HepG2 (cell line): Measurements from ENCODE around the gene CRYZ. TPM values are rescaled to one million over a fixed set of nuclear protein-coding genes. Genes with fewer than 3 reads are reported as not detected.

Experiments used
- ATAC-seq: fragments of 200-7000 bp; cut with Tn5 transposase; 3 replicates; pipeline ENCODE4 v1.9.1; 2020; ENCODE audit warnings: mild to moderate bottlenecking, moderate library complexity
- BruUV-seq: library from RNA; stranded (reverse); fragments of 400-500 nt; replicated peaks from 2 replicates; lab custom pipeline; 2021; lab: Mats Ljungman, UMichigan
- CTCF ChIA-PET: fragments of 300-600 bp; formaldehyde crosslinking; extraction: SDS; loops from one replicate; lab custom pipeline; 2021; ENCODE audit warnings: low total read pairs, inconsistent platforms, low intra/inter-chr PET ratio; lab: Yijun Ruan, JAX
- POLR2A ChIA-PET: fragments of 350-600 bp; sonication (Branson Sonifier 250); formaldehyde crosslinking; loops from one replicate; lab custom pipeline; 2020; ENCODE audit warnings: antibody characterized with exemption, inconsistent platforms; lab: Yijun Ruan, JAX
- DNase-seq: peaks from one replicate; pipeline ENCODE4 v3.0.0-alpha.2; 2015; ENCODE audit warnings: low spot score
- FAIRE-seq: peaks from 3 replicates; lab custom pipeline; 2011; peaks lifted over from hg19 to GRCh38; lab: Jason Lieb, UNC
- H2AFZ ChIP-seq: one replicate; pipeline ENCODE4 v1.6.1; 2011; ENCODE audit warnings: low read length, inconsistent platforms
- H3K27ac ChIP-seq: fragments of 300-600 bp; 3 replicates; pipeline ENCODE4 v1.8.0; 2011; ENCODE audit warnings: mixed run types, mild to moderate bottlenecking, mixed read lengths, low read length, inconsistent platforms; ENCODE audit not compliant: insufficient read depth; ENCODE audit errors: extremely low read length
- H3K27me3 ChIP-seq, 2 experiments: fragments of 200-600 bp in 1 of 2; 2 replicates in 1 of 2; 3 replicates in 1 of 2; pipeline versions ENCODE4 v1.6.0 to v1.8.0; 2011; ENCODE audit warnings: low read length in 2 of 2, mild to moderate bottlenecking in 2 of 2, moderate library complexity in 2 of 2, inconsistent platforms in 1 of 2; ENCODE audit not compliant: insufficient read depth in 2 of 2, control insufficient read depth in 1 of 2
- H3K36me3 ChIP-seq, 2 experiments: fragments of 200-600 bp in 1 of 2; replicated peaks in 1 of 2; 2 replicates in 1 of 2; 3 replicates in 1 of 2; pipeline versions ENCODE4 v1.5.1 to v1.8.0; 2011; ENCODE audit warnings: low read length in 2 of 2, inconsistent platforms in 1 of 2; ENCODE audit not compliant: insufficient read depth in 2 of 2, control insufficient read depth in 1 of 2
- H3K4me1 ChIP-seq: 2 replicates; pipeline ENCODE4 v1.5.1; 2012; ENCODE audit warnings: low read length, inconsistent platforms; ENCODE audit not compliant: insufficient read depth
- H3K4me2 ChIP-seq: 2 replicates; pipeline ENCODE4 v1.6.0; 2011; ENCODE audit warnings: low read depth, low read length, inconsistent platforms
- H3K4me3 ChIP-seq, 3 experiments: fragments of 200-600 bp in 1 of 3; sonication (generic), shearing (Covaris generic) in 1 of 3; replicated peaks in 1 of 3; 2 replicates each; pipeline ENCODE4 v1.5.1; 2011 to 2016; ENCODE audit warnings: low read length in 3 of 3, inconsistent platforms in 2 of 3, low read depth in 2 of 3, mild to moderate bottlenecking in 2 of 3, control low read depth in 1 of 3, mixed read lengths in 1 of 3; ENCODE audit not compliant: insufficient read depth in 1 of 3
- H3K79me2 ChIP-seq: one replicate; pipeline ENCODE4 v1.6.1; 2011; ENCODE audit warnings: low read length, inconsistent platforms; ENCODE audit not compliant: insufficient read depth
- H3K9ac ChIP-seq: 2 replicates; pipeline ENCODE4 v1.6.0; 2011; ENCODE audit warnings: mild to moderate bottlenecking, low read depth, low read length, inconsistent platforms; ENCODE audit not compliant: insufficient read depth
- H3K9me3 ChIP-seq: 2 replicates; pipeline ENCODE4 v1.5.1; 2012; ENCODE audit warnings: mild to moderate bottlenecking, low read length
- H4K20me1 ChIP-seq: 2 replicates; pipeline ENCODE4 v1.6.0; 2011; ENCODE audit warnings: inconsistent platforms, mild to moderate bottlenecking, low read length, moderate library complexity; ENCODE audit not compliant: insufficient read depth
- ATF7 ChIP-seq, 2 experiments: fragments of 450-650 bp in 1 of 2; sonication (generic) in 1 of 2; formaldehyde crosslinking in 1 of 2; IDR thresholded peaks; 2 replicates each; pipeline versions ENCODE4 v1.4.0 to v1.6.1; 2016 to 2020; ENCODE audit warnings: antibody characterized with exemption in 1 of 2, mild to moderate bottlenecking in 1 of 2, missing genetic modification reagents in 1 of 2
- KDM6A ChIP-seq: IDR thresholded peaks from 2 replicates; pipeline ENCODE4 v1.6.1; 2016; ENCODE audit warnings: low read depth
- KLF11 ChIP-seq: IDR thresholded peaks from 2 replicates; pipeline ENCODE4 v1.6.1; 2016; ENCODE audit warnings: missing compliant biosample characterization
- NFIB ChIP-seq: sonication (generic); formaldehyde crosslinking; IDR thresholded peaks from 2 replicates; pipeline ENCODE4 v1.9.0; 2021; ENCODE audit warnings: missing genetic modification reagents, mild to moderate bottlenecking, borderline replicate concordance
- RBM22 ChIP-seq: fragments of 200-400 bp; formaldehyde crosslinking; optimal IDR thresholded peaks from 2 replicates; pipeline ENCODE3; 2017; ENCODE audit warnings: mild to moderate bottlenecking, low read length, moderate library complexity
- RFX3 ChIP-seq: IDR thresholded peaks from 2 replicates; pipeline ENCODE4 v1.6.1; 2016; ENCODE audit warnings: missing biosample characterization, missing genetic modification reagents
- SIN3B ChIP-seq: fragments of 150-350 bp; IDR thresholded peaks from 2 replicates; pipeline ENCODE4 v1.6.1; 2014; ENCODE audit warnings: low read length
- SKI ChIP-seq: fragments of 450-650 bp; IDR thresholded peaks from one replicate; pipeline ENCODE4 v1.6.1; 2018; ENCODE audit warnings: mild to moderate bottlenecking; ENCODE audit not compliant: partially characterized antibody
- TFDP1 ChIP-seq: IDR thresholded peaks from 2 replicates; pipeline ENCODE4 v1.6.1; 2016; ENCODE audit warnings: missing compliant biosample characterization, missing genetic modification reagents, borderline replicate concordance
- ZNF263 ChIP-seq: sonication (generic); formaldehyde crosslinking; IDR thresholded peaks from 2 replicates; pipeline ENCODE4 v1.4.0; 2020; ENCODE audit warnings: missing genetic modification reagents
- ZNF574 ChIP-seq: sonication (generic); formaldehyde crosslinking; IDR thresholded peaks from 2 replicates; pipeline ENCODE4 v1.4.0; 2020; ENCODE audit warnings: missing genetic modification reagents
- ZNF607 ChIP-seq: sonication (generic); formaldehyde crosslinking; IDR thresholded peaks from 2 replicates; pipeline ENCODE4 v1.5.1; 2020; ENCODE audit warnings: missing genetic modification reagents, mild to moderate bottlenecking, borderline replicate concordance
- ZNF619 ChIP-seq: sonication (generic); formaldehyde crosslinking; IDR thresholded peaks from 2 replicates; pipeline ENCODE4 v1.4.0; 2020; ENCODE audit warnings: mild to moderate bottlenecking, missing genetic modification reagents
- ZNF670 ChIP-seq: sonication (generic); formaldehyde crosslinking; IDR thresholded peaks from 2 replicates; pipeline ENCODE4 v1.8.0; 2022; ENCODE audit warnings: mild to moderate bottlenecking, missing genetic modification reagents, borderline replicate concordance
- ZNF776 ChIP-seq: sonication (generic); formaldehyde crosslinking; IDR thresholded peaks from 2 replicates; pipeline ENCODE4 v1.4.0; 2020; ENCODE audit warnings: mild to moderate bottlenecking, missing genetic modification reagents
- WGBS: methylation state at CpG from one replicate; pipeline ENCODE4 v1.1.6; 2017; ENCODE audit warnings: low lambda C conversion rate; 5-methylcytosine and 5-hydroxymethylcytosine counted together
- in situ Hi-C: cut with HindIII; loops from 2 replicates; pipeline ENCODE4 v1.10.0; 2017; ENCODE audit warnings: low pct_unique_long_range_greater_than_20kb; ENCODE audit not compliant: extremely low pct_ligation_motif_present
- intact Hi-C: fragments of 100-400 bp; cut with micrococcal nuclease; formaldehyde crosslinking; loops from one replicate; pipeline ENCODE4 v1.10.0; 2022; ENCODE audit not compliant: unreplicated experiment
- polyA plus RNA-seq, 8 experiments: library from polyadenylated mRNA; depleted of rRNA in 3 of 8; stranded (reverse) in 7 of 8; unstranded in 1 of 8; fragments of >200 nt; fragmentation: Illumina TruSeq in 4 of 8; extraction: Trizol in 4 of 8; gene quantifications; 2 replicates each; pipeline versions ENCODE4 v1.2.1 to v1.2.3, GENCODE V29; 2011 to 2016; ENCODE audit warnings: low read depth in 4 of 8, missing spikeins in 1 of 8, mixed read lengths in 1 of 8; ENCODE audit not compliant: insufficient read depth in 1 of 8
- total RNA-seq, 5 experiments: library from RNA; depleted of rRNA; stranded (reverse); fragments of >200 nt; fragmentation: Illumina TruSeq; extraction: Trizol; gene quantifications; 2 replicates each; pipeline ENCODE4 v1.2.3, GENCODE V29; 2016; ENCODE audit warnings: low read depth in 1 of 5

CRYZ gene
- total and polyA plus RNA-seq, 2 of the 13 experiments (the other 11 are each of a cell fraction or from before 2014, with no cell fraction given) = 115 to 211 TPM

DNA sequence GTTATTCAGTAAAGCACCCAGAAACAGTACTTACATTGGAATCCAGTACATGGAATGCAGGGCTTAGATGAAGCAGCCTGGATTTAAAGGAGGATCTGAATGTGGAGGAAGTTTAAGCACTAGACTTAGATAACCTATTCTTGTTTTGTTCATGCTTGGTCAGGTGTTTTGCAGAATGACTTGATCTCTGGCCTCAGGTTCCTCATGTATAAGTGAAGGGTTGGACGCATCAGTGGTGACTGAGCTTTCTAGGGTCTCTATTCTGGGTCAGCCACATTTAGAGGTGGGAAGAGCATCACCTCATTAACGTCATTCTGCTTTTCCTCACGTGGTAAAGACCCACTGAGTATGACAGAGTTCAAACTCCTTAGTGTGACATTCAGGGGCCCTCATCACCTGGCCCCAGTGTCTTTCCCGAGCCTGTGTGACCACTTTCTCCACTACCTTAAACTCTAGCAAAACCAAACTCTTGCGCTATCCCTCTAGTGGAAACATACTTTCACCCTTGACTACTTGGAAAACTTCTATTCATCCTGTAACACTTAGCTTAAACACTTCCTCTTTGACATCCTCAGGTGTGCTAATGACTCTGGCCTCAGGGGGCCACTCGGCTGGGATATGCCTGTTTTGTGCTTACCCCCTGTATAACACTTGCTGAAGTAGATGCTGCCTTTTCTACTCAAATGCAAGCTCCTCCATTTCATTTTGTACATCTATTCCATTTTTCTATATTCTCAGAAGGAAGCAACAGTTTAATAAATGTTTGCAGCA lies 58.4 kb downstream of the CRYZ start (continued):
- TF ChIP-seq SKI = no peak
- no peak for TF ChIP-seq ZNF574
- no peak for TF ChIP-seq SIN3B
- TF ChIP-seq KDM6A (CRISPR knock-in tag) = no peak
- TF ChIP-seq RFX3 = no peak
- no peak for TF ChIP-seq TFDP1 (CRISPR knock-in tag)
- no peak for TF ChIP-seq ZNF670 (CRISPR knock-in tag)

GRCh38 chr1:74673351-74674111 lies 59.3 kb downstream of the CRYZ start, which contains the start of gene ERICH3:
Gene ERICH3 (minus strand): TSS chr1:74673792. CDS start chr1:74673519, 273 bp downstream.
- Histone ChIP-seq H3K36me3 (no peaks in the 10 kb centered on the region), H3K27me3 (peaks cover 0 to 8% of the 10 kb centered on the region in 2 experiments; a peak in 1 of 5 replicates), H3K9ac (no peak within 1 kb of the TSS), H4K20me1 (no peaks in the 10 kb centered on the region), H3K4me3 (no peak within 1 kb of the TSS; a peak in 1 of 6 replicates), H3K4me1 (no peaks in the 10 kb centered on the region), H3K79me2 (no peaks in the 10 kb centered on the region), H3K9me3 (peaks cover 5% of the 10 kb centered on the region; the same call in 1 of the 2 replicates), H3K4me2 (peak within 1 kb of the TSS; percentile 18; the same call in 1 of the 2 replicates), H3K27ac (no peak within 1 kb of the TSS), H2AFZ (no peak within 1 kb of the TSS)
- ChIA-PET POLR2A (no interaction called here), CTCF (no interaction called here)
- FAIRE-seq = no peak
- BruUV-seq = no TSS peak
- ATAC-seq = peak; percentile 62
- DNase-seq = no peak
- intact Hi-C loops (no loop called here), in situ Hi-C loops (no loop called here)
- WGBS = 35% methylated on average over 19 of the region's 44 CpGs
- no peak for TF ChIP-seq RBM22
- TF ChIP-seq ZNF607 (CRISPR knock-in tag) = no peak
- TF ChIP-seq ATF7 (IDR thresholded peaks at IDR 0.05) = no peak
- no peak for TF ChIP-seq ATF7 (CRISPR knock-in tag; IDR thresholded peaks at IDR 0.05)
- no peak for TF ChIP-seq ZNF619 (CRISPR knock-in tag)
- no peak for TF ChIP-seq ZNF776 (CRISPR knock-in tag)
- TF ChIP-seq NFIB (CRISPR knock-in tag) = no peak
- TF ChIP-seq KLF11 (CRISPR knock-in tag) = no peak
- TF ChIP-seq ZNF263 (CRISPR knock-in tag) = no peak
